IMR-90 (cell line): ENCODE data around the gene RPS19BP1. TPM values are rescaled to one million over a fixed set of nuclear protein-coding genes. Genes with fewer than 3 reads are reported as not detected.

Experiments used
- ATAC-seq: fragments of 200-7000 bp; cut with Tn5 transposase; 2 replicates; pipeline ENCODE4 v1.9.1; 2020; ENCODE audit warnings: low read depth, mild to moderate bottlenecking, moderate library complexity
- BruUV-seq: library from RNA; stranded (reverse); fragments of 400-500 nt; replicated peaks from 2 replicates; lab custom pipeline; 2021; lab: Mats Ljungman, UMichigan
- CTCF ChIA-PET: fragments of 300-600 bp; formaldehyde crosslinking; extraction: SDS; loops from one replicate; lab custom pipeline; 2021; ENCODE audit warnings: antibody characterized with exemption; lab: Yijun Ruan, JAX
- POLR2A ChIA-PET: fragments of 300-600 bp; sonication (Branson Sonifier 250); formaldehyde crosslinking; loops from one replicate; lab custom pipeline; 2022; ENCODE audit warnings: antibody characterized with exemption; ENCODE audit not compliant: unreplicated experiment; lab: Charles Lee
- DNase-seq: peaks from one replicate; pipeline ENCODE4 v3.0.0; 2013
- H2AFZ ChIP-seq: replicated peaks from 2 replicates; pipeline ENCODE3; 2013; ENCODE audit warnings: low read length, mild to moderate bottlenecking; ENCODE audit not compliant: poor library complexity
- H2AK5ac ChIP-seq: 2 replicates; pipeline ENCODE4 v1.6.1; 2013; ENCODE audit warnings: low read depth, low read length, inconsistent platforms
- H2AK9ac ChIP-seq: replicated peaks from 2 replicates; pipeline ENCODE3; 2013; ENCODE audit warnings: mild to moderate bottlenecking, low read depth, low read length, moderate library complexity; ENCODE audit not compliant: poor library complexity
- H2BK120ac ChIP-seq: 2 replicates; pipeline ENCODE4 v1.6.1; 2013; ENCODE audit warnings: low read depth, low read length, inconsistent platforms
- H2BK15ac ChIP-seq: 3 replicates; pipeline ENCODE4 v1.6.1; 2013; ENCODE audit warnings: low read depth, low read length, inconsistent platforms
- H2BK20ac ChIP-seq: 2 replicates; pipeline ENCODE4 v1.6.1; 2013; ENCODE audit warnings: low read depth, mild to moderate bottlenecking, inconsistent platforms, low read length, moderate library complexity
- H2BK5ac ChIP-seq: 2 replicates; pipeline ENCODE4 v1.6.1; 2013; ENCODE audit warnings: mild to moderate bottlenecking, low read depth, low read length, inconsistent platforms; ENCODE audit not compliant: poor library complexity, severe bottlenecking
- H3K14ac ChIP-seq: replicated peaks from 2 replicates; pipeline ENCODE4 v1.6.1; 2013; ENCODE audit warnings: low read depth, low read length, inconsistent platforms
- H3K18ac ChIP-seq: 2 replicates; pipeline ENCODE4 v1.6.1; 2013; ENCODE audit warnings: low read depth, low read length, control low read depth
- H3K23ac ChIP-seq: 2 replicates; pipeline ENCODE4 v1.6.1; 2013; ENCODE audit warnings: low read depth, low read length, inconsistent platforms
- H3K27ac ChIP-seq: 2 replicates; pipeline ENCODE4 v1.5.1; 2013; ENCODE audit warnings: mild to moderate bottlenecking, control low read depth, low read length; ENCODE audit not compliant: insufficient read depth
- H3K27me3 ChIP-seq: 2 replicates; pipeline ENCODE4 v1.6.1; 2013; ENCODE audit warnings: low read length; ENCODE audit not compliant: control insufficient read depth, insufficient read depth
- H3K36me3 ChIP-seq: 2 replicates; pipeline ENCODE4 v1.6.1; 2013; ENCODE audit warnings: low read length, mixed read lengths; ENCODE audit not compliant: control insufficient read depth, insufficient read depth
- H3K4ac ChIP-seq: 2 replicates; pipeline ENCODE4 v1.6.1; 2013; ENCODE audit warnings: low read depth, low read length, inconsistent platforms
- H3K4me1 ChIP-seq: 2 replicates; pipeline ENCODE4 v1.6.1; 2013; ENCODE audit warnings: low read length, mixed read lengths; ENCODE audit not compliant: control insufficient read depth, insufficient read depth
- H3K4me2 ChIP-seq: 2 replicates; pipeline ENCODE4 v1.6.1; 2013; ENCODE audit warnings: low read depth, mild to moderate bottlenecking, control low read depth, low read length, moderate library complexity
- H3K4me3 ChIP-seq: 2 replicates; pipeline ENCODE4 v1.5.1; 2013; ENCODE audit warnings: low read depth, mild to moderate bottlenecking, control low read depth, low read length, moderate library complexity; ENCODE audit not compliant: insufficient read depth
- H3K56ac ChIP-seq: 2 replicates; pipeline ENCODE4 v1.6.1; 2013; ENCODE audit warnings: low read length, inconsistent platforms; ENCODE audit not compliant: insufficient read depth; ENCODE audit errors: extremely low read depth
- H3K79me1 ChIP-seq, 2 experiments: 2 replicates each; pipeline ENCODE4 v1.6.1; 2013; ENCODE audit warnings: low read length in 2 of 2, inconsistent platforms in 1 of 2, low read depth in 1 of 2
- H3K9ac ChIP-seq: 2 replicates; pipeline ENCODE4 v1.6.1; 2013; ENCODE audit warnings: low read depth, low read length, control low read depth
- H3K9me1 ChIP-seq: 2 replicates; pipeline ENCODE4 v1.6.1; 2013; ENCODE audit warnings: low read length, inconsistent platforms; ENCODE audit not compliant: insufficient read depth
- H3K9me3 ChIP-seq: 2 replicates; pipeline ENCODE4 v1.6.1; 2013; ENCODE audit warnings: low read length; ENCODE audit not compliant: control insufficient read depth, insufficient read depth
- H4K20me1 ChIP-seq: 2 replicates; pipeline ENCODE4 v1.6.1; 2013; ENCODE audit warnings: low read length, inconsistent platforms; ENCODE audit not compliant: insufficient read depth
- H4K5ac ChIP-seq: 2 replicates; pipeline ENCODE4 v1.6.1; 2013; ENCODE audit warnings: mild to moderate bottlenecking, low read depth, low read length, control low read depth
- H4K8ac ChIP-seq, 2 experiments: 2 replicates each; pipeline ENCODE4 v1.6.1; 2013; ENCODE audit warnings: low read depth in 2 of 2, low read length in 2 of 2, control low read depth in 1 of 2, inconsistent platforms in 1 of 2
- H4K91ac ChIP-seq: 2 replicates; pipeline ENCODE4 v1.6.1; 2013; ENCODE audit warnings: low read depth, low read length, inconsistent platforms; ENCODE audit not compliant: insufficient read depth
- BHLHE40 ChIP-seq: fragments of 150-350 bp; IDR thresholded peaks from 2 replicates; pipeline ENCODE4 v1.6.1; 2016; ENCODE audit warnings: mild to moderate bottlenecking, low read depth, low read length
- CHD1 ChIP-seq: IDR thresholded peaks from 2 replicates; pipeline ENCODE4 v1.6.1; 2012; ENCODE audit warnings: low read depth, low read length, improper control_type of control experiment
- MAFK ChIP-seq: IDR thresholded peaks from 2 replicates; pipeline ENCODE4 v1.6.1; 2012; ENCODE audit warnings: low read depth, low read length, improper control_type of control experiment
- MAZ ChIP-seq: IDR thresholded peaks from 2 replicates; pipeline ENCODE4 v1.6.1; 2012; ENCODE audit warnings: low read depth, mild to moderate bottlenecking, low read length, improper control_type of control experiment, moderate library complexity, borderline replicate concordance
- MXI1 ChIP-seq: IDR thresholded peaks from 2 replicates; pipeline ENCODE4 v1.6.1; 2012; ENCODE audit warnings: low read depth, mild to moderate bottlenecking, low read length, moderate library complexity, borderline replicate concordance
- NFE2L2 ChIP-seq: fragments of 150-350 bp; IDR thresholded peaks from 2 replicates; pipeline ENCODE4 v1.6.1; 2016; ENCODE audit warnings: low read depth, mild to moderate bottlenecking, low read length
- POLR2A ChIP-seq: IDR thresholded peaks from 2 replicates; pipeline ENCODE4 v1.6.1; 2012; ENCODE audit warnings: mild to moderate bottlenecking, low read depth, low read length
- RAD21 ChIP-seq: IDR thresholded peaks from 2 replicates; pipeline ENCODE4 v1.6.1; 2012; ENCODE audit warnings: low read length, improper control_type of control experiment
- RCOR1 ChIP-seq: IDR thresholded peaks from 2 replicates; pipeline ENCODE4 v1.6.1; 2012; ENCODE audit warnings: mild to moderate bottlenecking, low read length, improper control_type of control experiment; ENCODE audit not compliant: insufficient replicate concordance
- RFX5 ChIP-seq: IDR thresholded peaks from 2 replicates; pipeline ENCODE4 v1.8.0; 2012; ENCODE audit warnings: low read depth, mild to moderate bottlenecking, low read length, moderate library complexity
- SMC3 ChIP-seq: fragments of 150-350 bp; IDR thresholded peaks from 2 replicates; pipeline ENCODE4 v1.6.1; 2016; ENCODE audit warnings: low read depth, mild to moderate bottlenecking, antibody characterized with exemption, low read length, moderate library complexity
- USF2 ChIP-seq: fragments of 150-350 bp; IDR thresholded peaks from 2 replicates; pipeline ENCODE4 v1.6.1; 2017; ENCODE audit warnings: mild to moderate bottlenecking, antibody characterized with exemption, low read length, low read depth
- WGBS, 2 experiments: methylation state at CpG; one replicate each; pipeline versions ENCODE4 v1.1.5 to v1.1.7; 2013; ENCODE audit warnings: missing lambda C conversion rate in 2 of 2; ENCODE audit not compliant: insufficient read length in 1 of 2; ENCODE audit errors: extremely low coverage in 2 of 2; 5-methylcytosine and 5-hydroxymethylcytosine counted together
- dilution Hi-C: fragments of 300-500 bp; cut with HindIII; formaldehyde crosslinking; loops from one replicate; pipeline ENCODE4 v1.14.3; 2018; ENCODE audit warnings: low sequenced_read_pairs; ENCODE audit not compliant: unreplicated experiment
- in situ Hi-C: fragments of 300-500 bp; cut with MboI; formaldehyde crosslinking; loops from 3 replicates; pipeline ENCODE4 v1.14.3; 2019; ENCODE audit warnings: low sequenced_read_pairs, inconsistent platforms, mixed read lengths
- intact Hi-C: fragments of 100-400 bp; cut with micrococcal nuclease; formaldehyde crosslinking; loops from 2 replicates; pipeline ENCODE4 v1.10.0; 2022
- polyA plus RNA-seq, 3 experiments: library from polyadenylated mRNA; depleted of rRNA; stranded (reverse); fragments of >200 nt; gene quantifications; 2 replicates each; pipeline ENCODE4 v1.2.3, GENCODE V29; 2012; ENCODE audit warnings: low replicate concordance in 1 of 3
- total RNA-seq: library from RNA; depleted of rRNA; stranded (reverse); fragments of >200 nt; gene quantifications from 2 replicates; pipeline ENCODE4 v1.2.3, GENCODE V29; 2012

Gene RPS19BP1
- total and polyA plus RNA-seq, 2 of the 4 experiments (the other 2 are of a cell fraction), result 33.0 to 95.4 TPM

- no peak overlapping the region for H4K8ac ChIP-seq
- H3K4me1 ChIP-seq, result no peaks in the 10 kb centered on the region
- H4K20me1 ChIP-seq, result peaks cover 40% of the 10 kb centered on the region
- no peak overlapping the region for H2BK120ac ChIP-seq
- no peak overlapping the region for H3K4ac ChIP-seq
- no peak overlapping the region for H2AFZ ChIP-seq
- WGBS, 2 experiments, result no CpG with 5 or more reads among the region's 4 CpGs
- in situ Hi-C loops, result loop anchor here (5.0 to 10.0 kb wide), 2 partner anchors 106 to 343 kb away; no protein-coding TSS in a partner anchor
- DNase-seq, result no peak
- no peak overlapping the region for H3K14ac ChIP-seq
- no peak overlapping the region for H2AK5ac ChIP-seq
- no peaks in the 10 kb centered on the region for H3K9me3 ChIP-seq
- H2AK9ac ChIP-seq, result no peak overlapping the region
- no peak overlapping the region for H3K4me2 ChIP-seq
- intact Hi-C loops, result no loop called here
- H3K4me3 ChIP-seq, result no peak overlapping the region
- H2BK15ac ChIP-seq, result no peak overlapping the region
- no peaks in the 10 kb centered on the region for H3K27me3 ChIP-seq
- ChIA-PET CTCF (no interaction called here), POLR2A (no interaction called here)
- no peak overlapping the region for H3K9ac ChIP-seq
- BruUV-seq, result no TSS peak
- no peak overlapping the region for H2BK20ac ChIP-seq
- H4K91ac ChIP-seq, result no peak overlapping the region
- TF ChIP-seq SMC3 (no peak), USF2 (no peak), MAZ (no peak), MXI1 (no peak), RAD21 (no peak), CHD1 (no peak), POLR2A (no peak), NFE2L2 (no peak), RFX5 (no peak), MAFK (no peak), RCOR1 (no peak), BHLHE40 (no peak)
- H3K27ac ChIP-seq, result no peak overlapping the region
- H2BK5ac ChIP-seq, result no peak overlapping the region
- no peak overlapping the region for H4K5ac ChIP-seq
- no peak for ATAC-seq
- dilution Hi-C loops, result no loop called here
- no peak overlapping the region for H3K18ac ChIP-seq
- peaks cover 41 to 66% of the 10 kb centered on the region in 2 experiments for H3K79me1 ChIP-seq
- H3K9me1 ChIP-seq, result no peaks in the 10 kb centered on the region
- H3K56ac ChIP-seq, result no peak overlapping the region
- H3K36me3 ChIP-seq, result peaks cover 66% of the 10 kb centered on the region
- H3K23ac ChIP-seq, result no peak overlapping the region
Measured at GRCh38 chr22:39510529-39511149, 21.9 kb downstream of the RPS19BP1 start.
